AG09319 (cell line): Measurements from ENCODE around the gene CABS1.

Source experiments
- DNase-seq: peaks from one replicate; pipeline ENCODE4 v3.0.0-alpha.2; 2010; ENCODE audit warnings: low read depth; ENCODE audit errors: extremely low read depth
- CTCF ChIP-seq: IDR thresholded peaks from 2 replicates; pipeline ENCODE4 v1.5.1; 2011; ENCODE audit warnings: low read depth, mild to moderate bottlenecking, inconsistent platforms, low read length, moderate library complexity

CABS1 gene

DNA sequence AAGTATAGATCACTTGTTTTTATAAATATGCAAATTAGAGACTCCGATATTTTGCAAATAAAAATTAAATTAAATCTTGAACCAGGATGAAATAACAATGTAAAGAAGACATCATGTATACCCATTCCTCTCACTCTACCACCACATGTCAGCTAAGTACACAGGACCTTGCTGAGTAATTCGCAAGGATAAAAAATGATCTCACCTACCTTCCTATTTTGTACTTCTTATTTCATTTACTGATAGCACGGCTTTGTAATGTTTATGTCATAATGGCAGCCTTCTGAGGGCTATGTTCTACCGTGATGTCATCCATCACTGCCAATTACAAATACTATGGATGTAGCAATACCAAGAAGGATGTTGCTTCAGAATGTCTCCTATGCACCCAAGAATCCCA lies 37.2 kb downstream of the CABS1 start:
- no peak for DNase-seq
- TF ChIP-seq CTCF: no peak

DNA sequence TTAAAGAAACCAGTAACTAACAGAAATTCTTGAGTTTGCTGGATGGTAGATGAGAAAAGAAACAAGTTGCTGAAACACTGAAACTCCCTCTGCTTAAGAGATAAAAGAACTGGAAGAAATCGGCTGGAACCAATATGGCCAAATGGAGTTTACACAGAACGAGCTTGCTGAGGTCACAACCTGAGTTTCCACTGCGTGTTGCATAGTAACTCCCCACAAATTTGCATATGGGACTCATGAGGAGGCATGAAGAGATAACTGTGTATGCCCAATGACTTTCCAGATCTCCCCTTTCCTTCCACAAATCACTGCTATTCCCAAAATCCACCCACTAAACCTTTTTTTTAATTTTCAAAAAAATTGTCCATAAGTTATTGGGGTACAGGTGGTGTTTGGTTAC lies 38.0 kb downstream of the CABS1 start:
- no peak for TF ChIP-seq CTCF
- no peak for DNase-seq

- TF ChIP-seq CTCF: no peak
- DNase-seq: no peak
Measured at GRCh38 chr4:70380578-70380977, 45.8 kb downstream of the CABS1 start.

DNA sequence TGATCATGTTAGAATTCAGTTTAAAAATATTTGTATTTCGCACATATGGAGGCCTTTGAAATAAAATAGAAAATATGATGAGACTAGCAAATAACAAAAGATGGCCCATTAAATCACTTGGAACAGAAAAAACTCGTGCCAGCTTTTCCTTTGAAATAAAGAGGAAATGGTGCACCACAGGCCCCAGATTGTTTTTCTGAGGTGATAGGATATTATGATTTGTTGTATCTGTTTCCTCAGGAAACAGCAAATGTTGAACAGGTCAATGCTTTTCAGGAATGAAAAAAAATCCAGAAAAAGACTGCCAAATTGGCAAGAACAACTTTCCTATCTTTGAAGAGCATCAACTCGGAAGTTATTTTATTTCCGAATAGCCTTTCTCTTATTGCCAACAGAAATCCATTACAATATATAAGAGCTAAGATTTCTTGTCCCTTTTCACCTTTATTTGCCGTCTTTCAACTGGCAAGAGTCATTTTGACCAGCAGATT lies 48.0 kb downstream of the CABS1 start, which contains the start of gene SMR3B:
Gene SMR3B, plus strand, starts transcription at position 441 of the 491 bp plus-strand sequence. CDS start 1,380 bp downstream, outside the sequence.
- no peak for DNase-seq
- TF ChIP-seq CTCF: no peak
